K562 (cell line): Measurements from ENCODE around the gene ZFP36. TPM values are rescaled to one million over a fixed set of nuclear protein-coding genes. Genes with fewer than 3 reads are reported as not detected.
A peak's percentile ranks its signal among the peaks of the same experiment; 100 is the strongest.

ENCODE experiments used
- ATAC-seq: fragments of 200-7000 bp; cut with Tn5 transposase; 3 replicates; pipeline ENCODE4 v1.9.1; 2020; ENCODE audit warnings: moderate library complexity
- BruUV-seq: library from RNA; stranded (reverse); fragments of 400-500 nt; replicated peaks from 2 replicates; lab custom pipeline; 2021; lab: Mats Ljungman, UMichigan
- CTCF ChIA-PET: fragments of 300-600 bp; formaldehyde crosslinking; extraction: SDS; loops from one replicate; lab custom pipeline; 2021; ENCODE audit warnings: low intra/inter-chr PET ratio; lab: Yijun Ruan, JAX
- POLR2A ChIA-PET: fragments of 300-600, 350-650 bp; sonication (Branson Sonifier 250); formaldehyde crosslinking; extraction: SDS; loops from one replicate; lab custom pipeline; 2021; ENCODE audit warnings: antibody characterized with exemption, inconsistent platforms; lab: Yijun Ruan, JAX
- DNase-seq, 4 experiments: peaks; one replicate each; pipeline versions ENCODE4 v3.0.0 to v3.0.0-alpha.2; 2011 to 2018; ENCODE audit warnings: low spot score in 3 of 4, mixed read lengths in 3 of 4; ENCODE audit errors: extremely low read depth in 1 of 4
- FAIRE-seq: peaks from 2 replicates; lab custom pipeline; 2011; peaks lifted over from hg19 to GRCh38; lab: Jason Lieb, UNC
- H2AFZ ChIP-seq: 2 replicates; pipeline ENCODE4 v1.6.0; 2011; ENCODE audit warnings: low read depth, low read length, control low read depth, inconsistent platforms
- H3K27ac ChIP-seq: fragments of 200-600 bp; 3 replicates; pipeline ENCODE4 v1.8.0; 2011; ENCODE audit warnings: low read depth, mild to moderate bottlenecking, control low read depth, inconsistent platforms, low read length, moderate library complexity, mixed read lengths; ENCODE audit errors: extremely low read depth
- H3K27me3 ChIP-seq, 2 experiments: fragments of 300-600 bp in 1 of 2; 2 replicates in 1 of 2; 3 replicates in 1 of 2; pipeline versions ENCODE4 v1.6.0 to v1.8.0; 2011; ENCODE audit warnings: inconsistent platforms in 2 of 2, low read length in 2 of 2, mild to moderate bottlenecking in 1 of 2, mixed read lengths in 1 of 2, moderate library complexity in 1 of 2; ENCODE audit not compliant: control insufficient read depth in 2 of 2, insufficient read depth in 2 of 2
- H3K36me3 ChIP-seq: fragments of 300-600 bp; 3 replicates; pipeline ENCODE4 v1.8.0; 2011; ENCODE audit warnings: mild to moderate bottlenecking, low read length, inconsistent platforms; ENCODE audit not compliant: control insufficient read depth, insufficient read depth
- H3K4me1 ChIP-seq, 2 experiments: fragments of 200-600 bp in 1 of 2; replicated peaks in 1 of 2; 2 replicates in 1 of 2; 3 replicates in 1 of 2; pipeline versions ENCODE4 v1.5.1 to v1.8.0; 2011; ENCODE audit warnings: inconsistent platforms in 2 of 2, low read length in 2 of 2, mild to moderate bottlenecking in 1 of 2, mixed read lengths in 1 of 2, moderate library complexity in 1 of 2; ENCODE audit not compliant: control insufficient read depth in 2 of 2, insufficient read depth in 2 of 2
- H3K4me2 ChIP-seq: 2 replicates; pipeline ENCODE4 v1.6.1; 2011; ENCODE audit warnings: low read length, control low read depth, inconsistent platforms, mixed read lengths; ENCODE audit not compliant: insufficient read depth
- H3K4me3 ChIP-seq: fragments of 200-600 bp; sonication (generic), shearing (Covaris generic); 2 replicates; pipeline ENCODE4 v1.5.1; 2016; ENCODE audit warnings: control low read depth, inconsistent platforms
- H3K79me2 ChIP-seq: fragments of 200-600 bp; 3 replicates; pipeline ENCODE4 v1.8.0; 2011; ENCODE audit warnings: low read length, inconsistent platforms; ENCODE audit not compliant: control insufficient read depth, insufficient read depth
- H3K9ac ChIP-seq, 2 experiments: 2 replicates each; pipeline versions ENCODE4 v1.6.0 to v1.6.1; 2011; ENCODE audit warnings: low read depth in 2 of 2, low read length in 2 of 2, control low read depth in 1 of 2, inconsistent platforms in 1 of 2, mild to moderate bottlenecking in 1 of 2, mixed read lengths in 1 of 2; ENCODE audit not compliant: insufficient read depth in 1 of 2
- H3K9me1 ChIP-seq: one replicate; pipeline ENCODE4 v1.6.0; 2011; ENCODE audit warnings: inconsistent platforms, mild to moderate bottlenecking, low read length, moderate library complexity; ENCODE audit not compliant: control insufficient read depth, insufficient read depth
- H3K9me3 ChIP-seq: replicated peaks from 2 replicates; pipeline ENCODE4 v1.5.1; 2011; ENCODE audit warnings: low read depth, low read length, inconsistent platforms; ENCODE audit not compliant: control insufficient read depth, insufficient read depth
- H4K20me1 ChIP-seq: replicated peaks from 2 replicates; pipeline ENCODE4 v1.6.1; 2011; ENCODE audit warnings: low read length, inconsistent platforms, mixed read lengths; ENCODE audit not compliant: control insufficient read depth, insufficient read depth
- DNMT1 ChIP-seq: fragments of 450-650 bp; IDR thresholded peaks from 2 replicates; pipeline ENCODE4 v1.6.1; 2016; ENCODE audit warnings: antibody characterized with exemption, mild to moderate bottlenecking
- GTF2B ChIP-seq: IDR thresholded peaks from 2 replicates; pipeline ENCODE4 v1.6.1; 2011; ENCODE audit not compliant: insufficient read length; ENCODE audit errors: extremely low read depth
- MAX ChIP-seq: sonication (generic); formaldehyde crosslinking; IDR thresholded peaks from 2 replicates; pipeline ENCODE4 v1.9.0; 2022; ENCODE audit warnings: mild to moderate bottlenecking, missing genetic modification reagents
- MYC ChIP-seq, 2 experiments: fragments of 250-450 bp in 1 of 2; sonication (Bioruptor Pico) in 1 of 2; IDR thresholded peaks; 2 replicates each; pipeline versions ENCODE4 v1.5.1 to v1.6.1; 2012 to 2021; ENCODE audit warnings: low read depth in 2 of 2, borderline replicate concordance in 1 of 2, improper control_type of control experiment in 1 of 2, low read length in 1 of 2, mild to moderate bottlenecking in 1 of 2, moderate library complexity in 1 of 2
- POLR2G ChIP-seq: fragments of 200-400 bp; formaldehyde crosslinking; IDR thresholded peaks from 2 replicates; pipeline ENCODE4 v1.6.1; 2017; ENCODE audit warnings: low read depth, mild to moderate bottlenecking, antibody characterized with exemption, low read length, moderate library complexity
- TAL1 ChIP-seq: fragments of 450-650 bp; IDR thresholded peaks from 2 replicates; pipeline ENCODE4 v1.6.1; 2016; ENCODE audit warnings: mild to moderate bottlenecking
- THRB ChIP-seq: fragments of 450-650 bp; formaldehyde crosslinking; conservative IDR thresholded peaks from 2 replicates; pipeline ENCODE4 v1.4.0; 2022; ENCODE audit warnings: mild to moderate bottlenecking, missing genetic modification characterization
- USF1 ChIP-seq: sonication (generic); formaldehyde crosslinking; IDR thresholded peaks from 2 replicates; pipeline ENCODE4 v1.9.0; 2022; ENCODE audit warnings: mild to moderate bottlenecking, missing genetic modification reagents
- ZNF395 ChIP-seq: fragments of 200-800 bp; sonication (Bioruptor generic); IDR thresholded peaks from 2 replicates; pipeline ENCODE4 v1.6.1; 2017; ENCODE audit warnings: missing genetic modification characterization, missing compliant biosample characterization
- ZNF695 ChIP-seq: fragments of 450-650 bp; formaldehyde crosslinking; IDR thresholded peaks from 2 replicates; pipeline ENCODE4 v1.4.0; 2020; ENCODE audit warnings: mild to moderate bottlenecking, moderate library complexity
- ZNF77 ChIP-seq: fragments of 250-450 bp; sonication (Bioruptor Pico); IDR thresholded peaks from 2 replicates; pipeline ENCODE4 v1.5.0; 2020
- ZNF780A ChIP-seq: fragments of 250-450 bp; sonication (Bioruptor Pico); IDR thresholded peaks from 2 replicates; pipeline ENCODE4 v1.5.0; 2021; ENCODE audit warnings: mild to moderate bottlenecking
- WGBS: fragments of 100-300 bp; shearing (Covaris generic); methylation state at CpG from one replicate; pipeline ENCODE4 v1.1.6; 2016; ENCODE audit warnings: low coverage, mixed read lengths; ENCODE audit not compliant: insufficient coverage; ENCODE audit errors: missing lambda C conversion rate; 5-methylcytosine and 5-hydroxymethylcytosine counted together
- in situ Hi-C: fragments of 300-500 bp; cut with MboI; formaldehyde crosslinking; loops from 4 replicates; pipeline ENCODE4 v1.15.0; 2018; ENCODE audit warnings: inconsistent platforms, mixed read lengths
- intact Hi-C: fragments of 100-400 bp; cut with micrococcal nuclease; formaldehyde crosslinking; loops from 2 replicates; pipeline ENCODE4 v1.14.2; 2022
- polyA plus RNA-seq, 8 experiments: library from polyadenylated mRNA; depleted of rRNA in 4 of 8; stranded (reverse) in 5 of 8; unstranded in 3 of 8; fragments of >200 nt; fragmentation: Nextera tagmentation in 2 of 8; fragmentation: Illumina TruSeq in 1 of 8; extraction: Ambion mirVana in 2 of 8; extraction: Trizol in 1 of 8; gene quantifications; 2 replicates each; pipeline versions ENCODE4 v1.2.1 to v1.2.3, GENCODE V29; 2011 to 2014; ENCODE audit warnings: inconsistent platforms in 1 of 8, missing spikeins in 1 of 8
- total RNA-seq, 7 experiments: library from RNA; depleted of rRNA in 6 of 7; stranded (reverse); fragments of >200 nt in 6 of 7; fragmentation: Illumina TruSeq in 2 of 7; extraction: Trizol in 2 of 7; gene quantifications; 2 replicates each; pipeline versions ENCODE4 v1.2.1 to v1.2.3, GENCODE V29; 2011 to 2021; ENCODE audit warnings: low replicate concordance in 1 of 7

The ZFP36 gene
- total and polyA plus RNA-seq, 9 of the 15 experiments (the other 6 are each of a cell fraction or from before 2014, with no cell fraction given), result 1.0 to 20.1 (median 3.5) TPM

- TF ChIP-seq MAX (CRISPR knock-in tag) (peak; percentile 80), TAL1 (peak; percentile 90), DNMT1 (no peak), ZNF780A (CRISPR knock-in tag) (no peak), ZNF695 (CRISPR knock-in tag) (no peak), ZNF77 (CRISPR knock-in tag) (no peak), ZNF395 (CRISPR knock-in tag) (peak; percentile 93)
Measured at GRCh38 chr19:39381910-39382611, 24.6 kb upstream of the ZFP36 start (continued).

GRCh38 chr19:39382991-39383828 is 23.4 kb upstream of the ZFP36 start:
- ChIA-PET POLR2A (interaction anchor here (1.3 to 1.4 kb wide), 2 partner anchors 8 to 221 kb away, joined by 3 to 9 read pairs; partner anchors contain the start of genes MED29 and PAF1), CTCF (no interaction called here)
- Histone ChIP-seq H3K27ac (no peak overlapping the region), H3K9me1 (peaks cover 13% of the 10 kb centered on the region), H4K20me1 (peaks cover 30% of the 10 kb centered on the region), H3K9me3 (no peaks in the 10 kb centered on the region), H3K36me3 (peaks cover 98% of the 10 kb centered on the region), H3K4me3 (no peak overlapping the region), H3K9ac (no peak overlapping the region), H2AFZ (no peak overlapping the region), H3K27me3 (no peaks in the 10 kb centered on the region), H3K79me2 (0 out of 3 replicates have a peak, but pooled peaks cover 3% of the 10 kb centered on the region), H3K4me2 (no peak overlapping the region), H3K4me1 (peaks cover 17 to 28% of the 10 kb centered on the region in 2 experiments)
- no peak for FAIRE-seq
- no peak for ATAC-seq
- BruUV-seq, result no TSS peak
- intact Hi-C loops (no loop called here), in situ Hi-C loops (no loop called here)
- 91% methylated on average over 16 of the region's 18 CpGs for WGBS
- TF ChIP-seq POLR2G (0 out of 2 replicates have a peak, but pooled peaks have one; percentile 38), MYC (IDR thresholded peaks at IDR 0.05; ENCODE audit: low read depth, low read length) (no peak), MYC (CRISPR knock-in tag; IDR thresholded peaks at IDR 0.05; ENCODE audit: borderline replicate concordance, low read depth) (no peak), USF1 (CRISPR knock-in tag) (peak; percentile 19; the same call in 1 of the 2 replicates), GTF2B (no peak), THRB (CRISPR knock-in tag) (0 out of 2 replicates have a peak, but pooled peaks have one; percentile 8)
- DNase-seq, result no peak
